ENCODE results near the gene ITGAV.

Gene ITGAV

GRCh38 chr2:186617148-186617547, 27.3 kb downstream of the ITGAV start:
- no peak for DNase-seq

- DNase-seq: no peak
Measured at GRCh38 chr2:186617771-186618170, 27.9 kb downstream of the ITGAV start.

- no peak for DNase-seq
Measured at GRCh38 chr2:186618696-186619095, 28.8 kb downstream of the ITGAV start.

GRCh38 chr2:186623084-186623483, 33.2 kb downstream of the ITGAV start:
- DNase-seq: no peak

- no peak for DNase-seq
Measured at GRCh38 chr2:186624276-186624675, 34.4 kb downstream of the ITGAV start.

- DNase-seq: no peak
Measured at GRCh38 chr2:186629250-186629996, 39.6 kb downstream of the ITGAV start.

GRCh38 chr2:186632417-186632816, 42.6 kb downstream of the ITGAV start:
- no peak for DNase-seq

- no peak for DNase-seq
Measured at GRCh38 chr2:186634701-186635100, 44.8 kb downstream of the ITGAV start.

- no peak for DNase-seq
Measured at GRCh38 chr2:186636800-186637496, 47.1 kb downstream of the ITGAV start.

GRCh38 chr2:186637497-186637800, 47.6 kb downstream of the ITGAV start:
- DNase-seq: no peak

- DNase-seq: no peak
Measured at GRCh38 chr2:186639939-186640338, 50.1 kb downstream of the ITGAV start.

GRCh38 chr2:186641132-186641806, 51.4 kb downstream of the ITGAV start:
- no peak for DNase-seq

GRCh38 chr2:186641807-186642321, 52.0 kb downstream of the ITGAV start:
- DNase-seq: peak; percentile 71

- DNase-seq: no peak
Measured at GRCh38 chr2:186644791-186645190, 54.9 kb downstream of the ITGAV start.

- no peak for DNase-seq
Measured at GRCh38 chr2:186645999-186646398, 56.1 kb downstream of the ITGAV start.

- no peak for DNase-seq
Measured at GRCh38 chr2:186648130-186648529, 58.3 kb downstream of the ITGAV start.

GRCh38 chr2:186653511-186653910, 63.7 kb downstream of the ITGAV start:
- no peak for DNase-seq

- no peak for DNase-seq
Measured at GRCh38 chr2:186659383-186659782, 69.5 kb downstream of the ITGAV start.

GRCh38 chr2:186664385-186665043, 74.7 kb downstream of the ITGAV start:
- DNase-seq: no peak

GRCh38 chr2:186669146-186669545, 79.3 kb downstream of the ITGAV start:
- DNase-seq: no peak

- DNase-seq: no peak
Measured at GRCh38 chr2:186670831-186671230, 81.0 kb downstream of the ITGAV start.

GRCh38 chr2:186675380-186675779, 85.5 kb downstream of the ITGAV start:
- DNase-seq: no peak

GRCh38 chr2:186683341-186683740, 93.5 kb downstream of the ITGAV start:
- DNase-seq: no peak
